HL-60 (cell line): ENCODE data around the gene ZNF469.

Source experiments
- TF ChIP-seq, protein P1 (sequence below): IDR thresholded peaks from one replicate; pipeline ENCODE4 v1.5.1; 2011; ENCODE audit warnings: low read length, control low read depth, inconsistent platforms; ENCODE audit not compliant: insufficient read depth
- TF ChIP-seq, protein P2 (sequence below): IDR thresholded peaks from 2 replicates; pipeline ENCODE4 v1.6.1; 2012; ENCODE audit warnings: low read depth; ENCODE audit not compliant: insufficient replicate concordance

DNA sequence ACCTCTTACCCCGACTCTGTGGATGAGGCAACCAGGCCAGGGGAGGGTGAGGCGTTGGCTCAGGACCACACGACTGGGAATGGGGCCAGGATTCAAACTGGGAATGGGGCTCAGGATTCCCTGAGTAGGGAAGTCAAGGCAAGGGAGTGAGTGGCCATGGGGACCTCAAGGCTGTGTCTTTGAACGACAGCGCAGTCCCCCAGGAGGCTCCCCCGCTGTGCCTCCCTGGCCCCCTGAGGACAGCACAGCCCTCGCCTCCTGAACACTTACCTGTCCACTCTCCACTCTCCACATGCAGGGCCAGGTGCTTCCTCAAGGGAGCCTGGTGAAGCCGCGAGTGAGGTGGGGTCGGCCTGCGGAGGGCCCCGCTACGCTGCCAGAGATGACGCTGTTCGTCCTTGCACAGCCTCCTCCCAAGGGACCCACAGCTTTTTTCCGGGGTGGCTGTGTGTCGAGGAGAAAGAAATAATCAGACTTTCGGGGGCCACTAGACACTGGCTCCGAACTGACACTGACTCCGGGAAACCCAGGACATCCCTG lies 6.9 kb downstream of the ZNF469 start:
- TF ChIP-seq, protein P1, sequence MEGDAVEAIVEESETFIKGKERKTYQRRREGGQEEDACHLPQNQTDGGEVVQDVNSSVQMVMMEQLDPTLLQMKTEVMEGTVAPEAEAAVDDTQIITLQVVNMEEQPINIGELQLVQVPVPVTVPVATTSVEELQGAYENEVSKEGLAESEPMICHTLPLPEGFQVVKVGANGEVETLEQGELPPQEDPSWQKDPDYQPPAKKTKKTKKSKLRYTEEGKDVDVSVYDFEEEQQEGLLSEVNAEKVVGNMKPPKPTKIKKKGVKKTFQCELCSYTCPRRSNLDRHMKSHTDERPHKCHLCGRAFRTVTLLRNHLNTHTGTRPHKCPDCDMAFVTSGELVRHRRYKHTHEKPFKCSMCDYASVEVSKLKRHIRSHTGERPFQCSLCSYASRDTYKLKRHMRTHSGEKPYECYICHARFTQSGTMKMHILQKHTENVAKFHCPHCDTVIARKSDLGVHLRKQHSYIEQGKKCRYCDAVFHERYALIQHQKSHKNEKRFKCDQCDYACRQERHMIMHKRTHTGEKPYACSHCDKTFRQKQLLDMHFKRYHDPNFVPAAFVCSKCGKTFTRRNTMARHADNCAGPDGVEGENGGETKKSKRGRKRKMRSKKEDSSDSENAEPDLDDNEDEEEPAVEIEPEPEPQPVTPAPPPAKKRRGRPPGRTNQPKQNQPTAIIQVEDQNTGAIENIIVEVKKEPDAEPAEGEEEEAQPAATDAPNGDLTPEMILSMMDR: no peak
- TF ChIP-seq, protein P2, sequence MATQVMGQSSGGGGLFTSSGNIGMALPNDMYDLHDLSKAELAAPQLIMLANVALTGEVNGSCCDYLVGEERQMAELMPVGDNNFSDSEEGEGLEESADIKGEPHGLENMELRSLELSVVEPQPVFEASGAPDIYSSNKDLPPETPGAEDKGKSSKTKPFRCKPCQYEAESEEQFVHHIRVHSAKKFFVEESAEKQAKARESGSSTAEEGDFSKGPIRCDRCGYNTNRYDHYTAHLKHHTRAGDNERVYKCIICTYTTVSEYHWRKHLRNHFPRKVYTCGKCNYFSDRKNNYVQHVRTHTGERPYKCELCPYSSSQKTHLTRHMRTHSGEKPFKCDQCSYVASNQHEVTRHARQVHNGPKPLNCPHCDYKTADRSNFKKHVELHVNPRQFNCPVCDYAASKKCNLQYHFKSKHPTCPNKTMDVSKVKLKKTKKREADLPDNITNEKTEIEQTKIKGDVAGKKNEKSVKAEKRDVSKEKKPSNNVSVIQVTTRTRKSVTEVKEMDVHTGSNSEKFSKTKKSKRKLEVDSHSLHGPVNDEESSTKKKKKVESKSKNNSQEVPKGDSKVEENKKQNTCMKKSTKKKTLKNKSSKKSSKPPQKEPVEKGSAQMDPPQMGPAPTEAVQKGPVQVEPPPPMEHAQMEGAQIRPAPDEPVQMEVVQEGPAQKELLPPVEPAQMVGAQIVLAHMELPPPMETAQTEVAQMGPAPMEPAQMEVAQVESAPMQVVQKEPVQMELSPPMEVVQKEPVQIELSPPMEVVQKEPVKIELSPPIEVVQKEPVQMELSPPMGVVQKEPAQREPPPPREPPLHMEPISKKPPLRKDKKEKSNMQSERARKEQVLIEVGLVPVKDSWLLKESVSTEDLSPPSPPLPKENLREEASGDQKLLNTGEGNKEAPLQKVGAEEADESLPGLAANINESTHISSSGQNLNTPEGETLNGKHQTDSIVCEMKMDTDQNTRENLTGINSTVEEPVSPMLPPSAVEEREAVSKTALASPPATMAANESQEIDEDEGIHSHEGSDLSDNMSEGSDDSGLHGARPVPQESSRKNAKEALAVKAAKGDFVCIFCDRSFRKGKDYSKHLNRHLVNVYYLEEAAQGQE: no peak
